ENCODE results near the gene SLPI.

GRCh38 chr20:45299786-45300185 lies 45.4 kb upstream of the SLPI start:
- TF ChIP-seq CTCF (IDR thresholded peaks at IDR 0.05 in 8 of 11, conservative IDR thresholded peaks at IDR 0.05 in 3 of 11) (no peak), POLR2A (IDR thresholded peaks at IDR 0.05) (no peak)

All from spleen (tissue), 7 donors.